WTC11 (cell line): ENCODE data around the gene STK40. TPM values are rescaled to one million over a fixed set of nuclear protein-coding genes. Genes with fewer than 3 reads are reported as not detected.

ENCODE experiments used
- ATAC-seq: fragments of 200-7000 bp; cut with Tn5 transposase; 2 replicates; pipeline ENCODE4 v1.10.0; 2021; ENCODE audit warnings: mild to moderate bottlenecking, moderate library complexity
- CTCF ChIA-PET: fragments of 300-600 bp; sonication (Branson Sonifier 250); formaldehyde crosslinking; loops from one replicate; lab custom pipeline; 2021; ENCODE audit warnings: antibody characterized with exemption; lab: Charles Lee
- POLR2A ChIA-PET: fragments of 350-600 bp; sonication (Branson Sonifier 250); formaldehyde crosslinking; loops from one replicate; lab custom pipeline; 2021; ENCODE audit warnings: antibody characterized with exemption; lab: Charles Lee
- DNase-seq: peaks from one replicate; pipeline ENCODE4 v3.0.0; 2021; ENCODE audit warnings: low spot score
- H3K27ac Mint-ChIP-seq: 2 replicates; pipeline ENCODE4 v1.8.0; 2021; ENCODE audit warnings: mixed read lengths
- H3K27me3 Mint-ChIP-seq: 2 replicates; pipeline ENCODE4 v1.8.0; 2021; ENCODE audit warnings: low read depth, mild to moderate bottlenecking, moderate library complexity, mixed read lengths
- H3K36me3 Mint-ChIP-seq: 2 replicates; pipeline ENCODE4 v1.8.0; 2021; ENCODE audit warnings: mixed read lengths
- H3K4me1 Mint-ChIP-seq: 2 replicates; pipeline ENCODE4 v1.8.0; 2022; ENCODE audit warnings: mixed read lengths
- H3K4me3 Mint-ChIP-seq: 2 replicates; pipeline ENCODE4 v1.8.0; 2021; ENCODE audit warnings: mild to moderate bottlenecking, moderate library complexity, mixed read lengths
- H3K9me3 Mint-ChIP-seq: 2 replicates; pipeline ENCODE4 v1.8.0; 2021; ENCODE audit warnings: mixed read lengths
- EMX1 ChIP-seq: fragments of 250-450 bp; sonication (Bioruptor Pico); IDR thresholded peaks from 2 replicates; pipeline ENCODE4 v1.8.0; 2021; ENCODE audit warnings: mild to moderate bottlenecking
- FOXJ3 ChIP-seq: sonication (generic); formaldehyde crosslinking; IDR thresholded peaks from 2 replicates; pipeline ENCODE4 v1.9.0; 2021; ENCODE audit warnings: missing genetic modification reagents, mild to moderate bottlenecking, borderline replicate concordance
- JAZF1 ChIP-seq: fragments of 250-450 bp; sonication (Bioruptor Pico); IDR thresholded peaks from 2 replicates; pipeline ENCODE4 v1.9.0; 2021; ENCODE audit warnings: moderate library complexity, mild to moderate bottlenecking, inconsistent platforms
- JUN ChIP-seq: sonication (generic); formaldehyde crosslinking; IDR thresholded peaks from 2 replicates; pipeline ENCODE4 v1.8.0; 2023; ENCODE audit warnings: mild to moderate bottlenecking, missing genetic modification reagents
- MXD4 ChIP-seq: fragments of 250-450 bp; sonication (Bioruptor Pico); IDR thresholded peaks from 2 replicates; pipeline ENCODE4 v1.8.0; 2021; ENCODE audit warnings: mild to moderate bottlenecking, moderate library complexity, borderline replicate concordance
- NFYB ChIP-seq: sonication (generic); formaldehyde crosslinking; conservative IDR thresholded peaks from 2 replicates; pipeline ENCODE4 v1.8.0; 2022; ENCODE audit warnings: low read depth, missing genetic modification reagents
- NR1H2 ChIP-seq: sonication (generic); formaldehyde crosslinking; IDR thresholded peaks from 2 replicates; pipeline ENCODE4 v1.9.0; 2021; ENCODE audit warnings: mild to moderate bottlenecking, moderate library complexity, missing genetic modification reagents
- NR2C2 ChIP-seq: sonication (generic); formaldehyde crosslinking; IDR thresholded peaks from 2 replicates; pipeline ENCODE4 v1.8.0; 2022; ENCODE audit warnings: mild to moderate bottlenecking, missing genetic modification reagents
- PRRX2 ChIP-seq: fragments of 250-450 bp; sonication (Bioruptor Pico); IDR thresholded peaks from 2 replicates; pipeline ENCODE4 v1.8.0; 2021; ENCODE audit warnings: mild to moderate bottlenecking
- TCF7 ChIP-seq: sonication (generic); formaldehyde crosslinking; IDR thresholded peaks from 2 replicates; pipeline ENCODE4 v1.8.0; 2022; ENCODE audit warnings: mild to moderate bottlenecking, low read depth, missing genetic modification reagents, moderate library complexity
- TEAD4 ChIP-seq: sonication (generic); formaldehyde crosslinking; IDR thresholded peaks from 2 replicates; pipeline ENCODE4 v1.8.0; 2022; ENCODE audit warnings: mild to moderate bottlenecking, missing genetic modification reagents
- ZBTB21 ChIP-seq: sonication (generic); formaldehyde crosslinking; IDR thresholded peaks from 2 replicates; pipeline ENCODE4 v1.8.1; 2023; ENCODE audit warnings: mild to moderate bottlenecking, missing genetic modification reagents, borderline replicate concordance
- ZNF121 ChIP-seq: sonication (generic); formaldehyde crosslinking; IDR thresholded peaks from 2 replicates; pipeline ENCODE4 v1.8.0; 2023; ENCODE audit warnings: missing genetic modification reagents
- ZNF396 ChIP-seq: fragments of 250-450 bp; sonication (Bioruptor Pico); IDR thresholded peaks from 2 replicates; pipeline ENCODE4 v1.8.0; 2021; ENCODE audit warnings: mild to moderate bottlenecking, moderate library complexity, borderline replicate concordance
- total RNA-seq: library from RNA; stranded (reverse); gene quantifications from 3 replicates; pipeline ENCODE4 v1.2.3, GENCODE V29; 2021
- TF ChIP-seq, protein P1 (sequence below): sonication (generic); formaldehyde crosslinking; IDR thresholded peaks from 2 replicates; pipeline ENCODE4 v1.8.1; 2022; ENCODE audit warnings: low read depth, missing genetic modification reagents, borderline replicate concordance
- TF ChIP-seq, protein P2 (sequence below): sonication (generic); formaldehyde crosslinking; IDR thresholded peaks from 2 replicates; pipeline ENCODE4 v1.8.0; 2022; ENCODE audit warnings: mild to moderate bottlenecking, missing genetic modification reagents
- TF ChIP-seq, protein P3 (sequence below): fragments of 250-450 bp; sonication (Bioruptor Pico); IDR thresholded peaks from 2 replicates; pipeline ENCODE4 v1.9.0; 2021; ENCODE audit warnings: mild to moderate bottlenecking
- TF ChIP-seq, protein P4 (sequence below): fragments of 250-450 bp; sonication (Bioruptor Pico); IDR thresholded peaks from 2 replicates; pipeline ENCODE4 v2.1.2; 2022; ENCODE audit warnings: mild to moderate bottlenecking, moderate library complexity
- TF ChIP-seq, protein P5 (sequence below): sonication (generic); formaldehyde crosslinking; IDR thresholded peaks from 2 replicates; pipeline ENCODE4 v1.8.0; 2022; ENCODE audit warnings: mild to moderate bottlenecking, missing genetic modification reagents
- TF ChIP-seq, protein P6 (sequence below): fragments of 250-450 bp; sonication (Bioruptor Pico); IDR thresholded peaks from 2 replicates; pipeline ENCODE4 v1.9.0; 2021; ENCODE audit warnings: mild to moderate bottlenecking, borderline replicate concordance
- TF ChIP-seq, protein P7 (sequence below): sonication (generic); formaldehyde crosslinking; IDR thresholded peaks from 2 replicates; pipeline ENCODE4 v1.8.1; 2022; ENCODE audit warnings: low read depth, mild to moderate bottlenecking, moderate library complexity, missing genetic modification reagents, borderline replicate concordance
- TF ChIP-seq, protein P8 (sequence below): sonication (generic); formaldehyde crosslinking; IDR thresholded peaks from 2 replicates; pipeline ENCODE4 v1.8.0; 2022; ENCODE audit warnings: missing genetic modification reagents

The STK40 gene
- total RNA-seq, 1 experiment from 2014 or later, result 24.7 TPM

DNA sequence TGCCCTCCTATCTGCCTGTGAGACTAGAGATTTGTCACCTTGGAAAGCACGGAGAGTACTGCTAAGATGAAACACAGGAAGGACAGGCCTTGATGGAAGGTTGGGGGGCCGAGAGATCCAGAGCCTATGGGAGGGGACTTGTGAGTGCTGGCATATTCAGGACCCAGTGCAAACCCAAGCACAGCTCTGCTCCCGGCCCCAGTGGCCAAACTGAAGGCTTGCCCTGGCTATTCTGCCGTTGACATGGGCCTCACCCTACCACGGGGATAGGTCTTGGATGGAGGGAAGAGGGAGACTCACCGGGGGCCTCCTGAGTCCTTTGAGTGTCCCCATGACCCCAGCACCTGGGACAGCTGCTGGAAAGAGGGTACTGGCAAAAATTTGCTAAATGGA lies 57.6 kb downstream of the STK40 start (continued):
- TF ChIP-seq, protein P1, sequence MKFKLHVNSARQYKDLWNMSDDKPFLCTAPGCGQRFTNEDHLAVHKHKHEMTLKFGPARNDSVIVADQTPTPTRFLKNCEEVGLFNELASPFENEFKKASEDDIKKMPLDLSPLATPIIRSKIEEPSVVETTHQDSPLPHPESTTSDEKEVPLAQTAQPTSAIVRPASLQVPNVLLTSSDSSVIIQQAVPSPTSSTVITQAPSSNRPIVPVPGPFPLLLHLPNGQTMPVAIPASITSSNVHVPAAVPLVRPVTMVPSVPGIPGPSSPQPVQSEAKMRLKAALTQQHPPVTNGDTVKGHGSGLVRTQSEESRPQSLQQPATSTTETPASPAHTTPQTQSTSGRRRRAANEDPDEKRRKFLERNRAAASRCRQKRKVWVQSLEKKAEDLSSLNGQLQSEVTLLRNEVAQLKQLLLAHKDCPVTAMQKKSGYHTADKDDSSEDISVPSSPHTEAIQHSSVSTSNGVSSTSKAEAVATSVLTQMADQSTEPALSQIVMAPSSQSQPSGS, result no peak
- no peak for TF ChIP-seq ZNF396 (CRISPR knock-in tag)
- TF ChIP-seq ZBTB21 (CRISPR knock-in tag), result no peak
- TF ChIP-seq, protein P2, sequence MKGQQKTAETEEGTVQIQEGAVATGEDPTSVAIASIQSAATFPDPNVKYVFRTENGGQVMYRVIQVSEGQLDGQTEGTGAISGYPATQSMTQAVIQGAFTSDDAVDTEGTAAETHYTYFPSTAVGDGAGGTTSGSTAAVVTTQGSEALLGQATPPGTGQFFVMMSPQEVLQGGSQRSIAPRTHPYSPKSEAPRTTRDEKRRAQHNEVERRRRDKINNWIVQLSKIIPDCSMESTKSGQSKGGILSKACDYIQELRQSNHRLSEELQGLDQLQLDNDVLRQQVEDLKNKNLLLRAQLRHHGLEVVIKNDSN (CRISPR knock-in tag), result no peak
- no peak for TF ChIP-seq ZNF121 (CRISPR knock-in tag)
- TF ChIP-seq, protein P3, sequence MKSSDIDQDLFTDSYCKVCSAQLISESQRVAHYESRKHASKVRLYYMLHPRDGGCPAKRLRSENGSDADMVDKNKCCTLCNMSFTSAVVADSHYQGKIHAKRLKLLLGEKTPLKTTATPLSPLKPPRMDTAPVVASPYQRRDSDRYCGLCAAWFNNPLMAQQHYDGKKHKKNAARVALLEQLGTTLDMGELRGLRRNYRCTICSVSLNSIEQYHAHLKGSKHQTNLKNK (CRISPR knock-in tag), result no peak
- no peak for TF ChIP-seq PRRX2 (CRISPR knock-in tag)
- TF ChIP-seq, protein P4, sequence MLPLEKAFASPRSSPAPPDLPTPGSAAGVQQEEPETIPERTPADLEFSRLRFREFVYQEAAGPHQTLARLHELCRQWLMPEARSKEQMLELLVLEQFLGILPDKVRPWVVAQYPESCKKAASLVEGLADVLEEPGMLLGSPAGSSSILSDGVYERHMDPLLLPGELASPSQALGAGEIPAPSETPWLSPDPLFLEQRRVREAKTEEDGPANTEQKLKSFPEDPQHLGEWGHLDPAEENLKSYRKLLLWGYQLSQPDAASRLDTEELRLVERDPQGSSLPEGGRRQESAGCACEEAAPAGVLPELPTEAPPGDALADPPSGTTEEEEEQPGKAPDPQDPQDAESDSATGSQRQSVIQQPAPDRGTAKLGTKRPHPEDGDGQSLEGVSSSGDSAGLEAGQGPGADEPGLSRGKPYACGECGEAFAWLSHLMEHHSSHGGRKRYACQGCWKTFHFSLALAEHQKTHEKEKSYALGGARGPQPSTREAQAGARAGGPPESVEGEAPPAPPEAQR (CRISPR knock-in tag), result no peak

DNA sequence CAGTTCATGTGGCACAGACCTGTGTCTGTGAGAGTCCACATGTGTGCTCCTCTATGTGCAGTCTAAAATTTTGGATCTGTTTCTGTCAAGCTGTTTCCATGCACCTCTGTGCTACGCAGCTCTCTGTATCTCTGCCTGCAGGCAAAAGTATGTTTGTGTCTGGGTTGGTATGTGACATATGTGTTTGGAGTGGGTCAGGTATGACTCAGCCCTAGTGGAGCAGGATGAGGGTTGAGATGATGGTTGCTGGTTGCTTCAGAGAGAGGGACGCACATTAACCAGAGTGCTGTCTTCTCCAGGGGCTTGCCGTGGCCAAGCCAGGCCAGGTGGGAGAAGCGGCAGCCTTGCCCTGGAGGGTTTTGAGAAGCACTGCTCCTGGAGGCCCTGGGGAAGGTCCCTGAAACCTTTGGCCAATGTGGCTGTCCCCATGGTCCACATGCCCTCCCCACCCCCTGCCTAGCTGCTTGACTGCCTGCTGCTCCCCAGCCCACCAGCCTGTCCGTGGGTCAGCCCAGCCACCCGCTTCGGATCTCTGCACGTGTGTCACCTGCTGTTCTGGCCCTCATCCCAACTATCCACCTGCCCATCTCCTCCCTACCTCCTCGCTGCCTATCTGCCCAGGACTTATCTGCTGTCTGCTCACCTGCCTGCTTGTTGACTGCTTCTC lies 58.2 kb downstream of the STK40 start:
- ChIA-PET CTCF (interaction anchor here (1.0 to 1.5 kb wide), 2 partner anchors 15 to 42 kb away, joined by 4 read pairs; no protein-coding TSS in a partner anchor), POLR2A (no interaction called here)
- Mint-ChIP-seq H3K36me3 (no peaks in the 10 kb centered on the region), H3K9me3 (no peaks in the 10 kb centered on the region), H3K4me3 (no peak overlapping the region), H3K27ac (peak overlapping the region; percentile 64; the same call in 1 of the 2 replicates), H3K27me3 (peaks cover 18% of the 10 kb centered on the region), H3K4me1 (peaks cover 17% of the 10 kb centered on the region)
- DNase-seq (no peak), ATAC-seq (no peak)
- TF ChIP-seq TCF7 (CRISPR knock-in tag) (no peak), NR1H2 (CRISPR knock-in tag) (no peak), TEAD4 (no peak), JUN (CRISPR knock-in tag) (no peak), NR2C2 (CRISPR knock-in tag) (no peak), FOXJ3 (CRISPR knock-in tag) (no peak), JAZF1 (CRISPR knock-in tag) (no peak), MXD4 (CRISPR knock-in tag) (no peak), EMX1 (no peak), NFYB (CRISPR knock-in tag) (no peak)
- TF ChIP-seq, protein P2 (CRISPR knock-in tag), result no peak
- TF ChIP-seq, protein P5, sequence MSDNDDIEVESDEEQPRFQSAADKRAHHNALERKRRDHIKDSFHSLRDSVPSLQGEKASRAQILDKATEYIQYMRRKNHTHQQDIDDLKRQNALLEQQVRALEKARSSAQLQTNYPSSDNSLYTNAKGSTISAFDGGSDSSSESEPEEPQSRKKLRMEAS (CRISPR knock-in tag), result no peak
- TF ChIP-seq, protein P6, sequence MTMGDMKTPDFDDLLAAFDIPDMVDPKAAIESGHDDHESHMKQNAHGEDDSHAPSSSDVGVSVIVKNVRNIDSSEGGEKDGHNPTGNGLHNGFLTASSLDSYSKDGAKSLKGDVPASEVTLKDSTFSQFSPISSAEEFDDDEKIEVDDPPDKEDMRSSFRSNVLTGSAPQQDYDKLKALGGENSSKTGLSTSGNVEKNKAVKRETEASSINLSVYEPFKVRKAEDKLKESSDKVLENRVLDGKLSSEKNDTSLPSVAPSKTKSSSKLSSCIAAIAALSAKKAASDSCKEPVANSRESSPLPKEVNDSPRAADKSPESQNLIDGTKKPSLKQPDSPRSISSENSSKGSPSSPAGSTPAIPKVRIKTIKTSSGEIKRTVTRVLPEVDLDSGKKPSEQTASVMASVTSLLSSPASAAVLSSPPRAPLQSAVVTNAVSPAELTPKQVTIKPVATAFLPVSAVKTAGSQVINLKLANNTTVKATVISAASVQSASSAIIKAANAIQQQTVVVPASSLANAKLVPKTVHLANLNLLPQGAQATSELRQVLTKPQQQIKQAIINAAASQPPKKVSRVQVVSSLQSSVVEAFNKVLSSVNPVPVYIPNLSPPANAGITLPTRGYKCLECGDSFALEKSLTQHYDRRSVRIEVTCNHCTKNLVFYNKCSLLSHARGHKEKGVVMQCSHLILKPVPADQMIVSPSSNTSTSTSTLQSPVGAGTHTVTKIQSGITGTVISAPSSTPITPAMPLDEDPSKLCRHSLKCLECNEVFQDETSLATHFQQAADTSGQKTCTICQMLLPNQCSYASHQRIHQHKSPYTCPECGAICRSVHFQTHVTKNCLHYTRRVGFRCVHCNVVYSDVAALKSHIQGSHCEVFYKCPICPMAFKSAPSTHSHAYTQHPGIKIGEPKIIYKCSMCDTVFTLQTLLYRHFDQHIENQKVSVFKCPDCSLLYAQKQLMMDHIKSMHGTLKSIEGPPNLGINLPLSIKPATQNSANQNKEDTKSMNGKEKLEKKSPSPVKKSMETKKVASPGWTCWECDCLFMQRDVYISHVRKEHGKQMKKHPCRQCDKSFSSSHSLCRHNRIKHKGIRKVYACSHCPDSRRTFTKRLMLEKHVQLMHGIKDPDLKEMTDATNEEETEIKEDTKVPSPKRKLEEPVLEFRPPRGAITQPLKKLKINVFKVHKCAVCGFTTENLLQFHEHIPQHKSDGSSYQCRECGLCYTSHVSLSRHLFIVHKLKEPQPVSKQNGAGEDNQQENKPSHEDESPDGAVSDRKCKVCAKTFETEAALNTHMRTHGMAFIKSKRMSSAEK (CRISPR knock-in tag), result no peak
- TF ChIP-seq, protein P7, sequence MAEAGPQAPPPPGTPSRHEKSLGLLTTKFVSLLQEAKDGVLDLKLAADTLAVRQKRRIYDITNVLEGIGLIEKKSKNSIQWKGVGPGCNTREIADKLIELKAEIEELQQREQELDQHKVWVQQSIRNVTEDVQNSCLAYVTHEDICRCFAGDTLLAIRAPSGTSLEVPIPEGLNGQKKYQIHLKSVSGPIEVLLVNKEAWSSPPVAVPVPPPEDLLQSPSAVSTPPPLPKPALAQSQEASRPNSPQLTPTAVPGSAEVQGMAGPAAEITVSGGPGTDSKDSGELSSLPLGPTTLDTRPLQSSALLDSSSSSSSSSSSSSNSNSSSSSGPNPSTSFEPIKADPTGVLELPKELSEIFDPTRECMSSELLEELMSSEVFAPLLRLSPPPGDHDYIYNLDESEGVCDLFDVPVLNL (CRISPR knock-in tag), result no peak
- TF ChIP-seq, protein P8, sequence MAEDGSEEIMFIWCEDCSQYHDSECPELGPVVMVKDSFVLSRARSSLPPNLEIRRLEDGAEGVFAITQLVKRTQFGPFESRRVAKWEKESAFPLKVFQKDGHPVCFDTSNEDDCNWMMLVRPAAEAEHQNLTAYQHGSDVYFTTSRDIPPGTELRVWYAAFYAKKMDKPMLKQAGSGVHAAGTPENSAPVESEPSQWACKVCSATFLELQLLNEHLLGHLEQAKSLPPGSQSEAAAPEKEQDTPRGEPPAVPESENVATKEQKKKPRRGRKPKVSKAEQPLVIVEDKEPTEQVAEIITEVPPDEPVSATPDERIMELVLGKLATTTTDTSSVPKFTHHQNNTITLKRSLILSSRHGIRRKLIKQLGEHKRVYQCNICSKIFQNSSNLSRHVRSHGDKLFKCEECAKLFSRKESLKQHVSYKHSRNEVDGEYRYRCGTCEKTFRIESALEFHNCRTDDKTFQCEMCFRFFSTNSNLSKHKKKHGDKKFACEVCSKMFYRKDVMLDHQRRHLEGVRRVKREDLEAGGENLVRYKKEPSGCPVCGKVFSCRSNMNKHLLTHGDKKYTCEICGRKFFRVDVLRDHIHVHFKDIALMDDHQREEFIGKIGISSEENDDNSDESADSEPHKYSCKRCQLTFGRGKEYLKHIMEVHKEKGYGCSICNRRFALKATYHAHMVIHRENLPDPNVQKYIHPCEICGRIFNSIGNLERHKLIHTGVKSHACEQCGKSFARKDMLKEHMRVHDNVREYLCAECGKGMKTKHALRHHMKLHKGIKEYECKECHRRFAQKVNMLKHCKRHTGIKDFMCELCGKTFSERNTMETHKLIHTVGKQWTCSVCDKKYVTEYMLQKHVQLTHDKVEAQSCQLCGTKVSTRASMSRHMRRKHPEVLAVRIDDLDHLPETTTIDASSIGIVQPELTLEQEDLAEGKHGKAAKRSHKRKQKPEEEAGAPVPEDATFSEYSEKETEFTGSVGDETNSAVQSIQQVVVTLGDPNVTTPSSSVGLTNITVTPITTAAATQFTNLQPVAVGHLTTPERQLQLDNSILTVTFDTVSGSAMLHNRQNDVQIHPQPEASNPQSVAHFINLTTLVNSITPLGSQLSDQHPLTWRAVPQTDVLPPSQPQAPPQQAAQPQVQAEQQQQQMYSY (CRISPR knock-in tag), result no peak
